ENCODE results near the gene EML6. TPM values are rescaled to one million over a fixed set of nuclear protein-coding genes. Genes with fewer than 3 reads are reported as not detected.

The EML6 gene
- total RNA-seq, 2 experiments from 2014 or later = 1.2 to 1.7 TPM

DNA sequence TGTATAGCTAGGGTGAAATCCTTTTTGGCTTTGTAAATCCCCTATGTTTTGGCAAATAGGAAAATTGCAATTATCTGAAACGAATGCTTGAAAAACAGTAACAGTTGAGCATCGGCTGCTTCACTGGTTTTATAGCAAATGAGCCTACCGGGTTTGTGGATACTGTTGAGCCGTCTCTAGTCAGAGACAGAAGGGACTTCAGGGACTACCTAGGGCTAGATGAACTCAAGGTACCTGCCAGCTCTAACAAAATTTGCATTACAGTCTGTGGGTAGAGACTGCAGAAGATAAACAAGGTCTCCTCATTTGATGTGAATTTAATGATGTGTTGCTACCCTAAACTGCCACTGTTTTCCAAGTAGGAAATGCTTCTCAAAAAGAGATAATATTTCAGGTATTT lies 101.1 kb downstream of the EML6 start:
- Mint-ChIP-seq H3K27me3 (peaks cover 2% of the 10 kb centered on the region), H3K9me3 (no peaks in the 10 kb centered on the region), H3K4me1 (ENCODE audit: low read depth) (no peaks in the 10 kb centered on the region), H3K4me3 (no peak overlapping the region), H3K36me3 (ENCODE audit: low read depth) (no peaks in the 10 kb centered on the region), H3K27ac (no peak overlapping the region)
- TF ChIP-seq, protein P1, sequence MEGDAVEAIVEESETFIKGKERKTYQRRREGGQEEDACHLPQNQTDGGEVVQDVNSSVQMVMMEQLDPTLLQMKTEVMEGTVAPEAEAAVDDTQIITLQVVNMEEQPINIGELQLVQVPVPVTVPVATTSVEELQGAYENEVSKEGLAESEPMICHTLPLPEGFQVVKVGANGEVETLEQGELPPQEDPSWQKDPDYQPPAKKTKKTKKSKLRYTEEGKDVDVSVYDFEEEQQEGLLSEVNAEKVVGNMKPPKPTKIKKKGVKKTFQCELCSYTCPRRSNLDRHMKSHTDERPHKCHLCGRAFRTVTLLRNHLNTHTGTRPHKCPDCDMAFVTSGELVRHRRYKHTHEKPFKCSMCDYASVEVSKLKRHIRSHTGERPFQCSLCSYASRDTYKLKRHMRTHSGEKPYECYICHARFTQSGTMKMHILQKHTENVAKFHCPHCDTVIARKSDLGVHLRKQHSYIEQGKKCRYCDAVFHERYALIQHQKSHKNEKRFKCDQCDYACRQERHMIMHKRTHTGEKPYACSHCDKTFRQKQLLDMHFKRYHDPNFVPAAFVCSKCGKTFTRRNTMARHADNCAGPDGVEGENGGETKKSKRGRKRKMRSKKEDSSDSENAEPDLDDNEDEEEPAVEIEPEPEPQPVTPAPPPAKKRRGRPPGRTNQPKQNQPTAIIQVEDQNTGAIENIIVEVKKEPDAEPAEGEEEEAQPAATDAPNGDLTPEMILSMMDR (IDR thresholded peaks at IDR 0.05) = no peak
- ChIA-PET CTCF (no interaction called here), POLR2A (interaction anchor here (0.7 kb wide), 1 partner anchor 439 kb away, joined by 3 read pairs; no protein-coding TSS in a partner anchor)
- ATAC-seq = no peak
- DNase-seq = no peak
- intact Hi-C loops (cut with micrococcal nuclease) = no loop called here

DNA sequence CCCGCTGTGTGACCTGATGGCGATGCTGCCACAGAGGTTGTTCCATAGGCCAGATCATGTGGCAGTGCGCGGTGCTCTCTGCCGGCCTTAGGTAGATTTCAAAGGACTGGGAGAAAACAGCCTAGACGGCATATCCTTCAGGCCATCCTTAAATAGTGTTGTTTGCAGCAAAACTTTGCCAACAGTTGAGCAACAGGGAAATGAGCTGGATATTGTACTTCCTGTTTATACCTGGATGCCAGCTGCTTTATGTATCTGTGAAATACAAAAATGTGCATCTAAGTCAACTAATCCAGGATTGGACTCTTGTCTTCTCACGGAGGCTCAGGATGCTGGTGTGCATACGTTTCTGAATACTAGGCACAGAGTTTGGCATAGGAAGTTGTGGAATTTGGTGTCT lies 107.1 kb downstream of the EML6 start:
- no peaks in the 10 kb centered on the region for H3K27me3 Mint-ChIP-seq

DNA sequence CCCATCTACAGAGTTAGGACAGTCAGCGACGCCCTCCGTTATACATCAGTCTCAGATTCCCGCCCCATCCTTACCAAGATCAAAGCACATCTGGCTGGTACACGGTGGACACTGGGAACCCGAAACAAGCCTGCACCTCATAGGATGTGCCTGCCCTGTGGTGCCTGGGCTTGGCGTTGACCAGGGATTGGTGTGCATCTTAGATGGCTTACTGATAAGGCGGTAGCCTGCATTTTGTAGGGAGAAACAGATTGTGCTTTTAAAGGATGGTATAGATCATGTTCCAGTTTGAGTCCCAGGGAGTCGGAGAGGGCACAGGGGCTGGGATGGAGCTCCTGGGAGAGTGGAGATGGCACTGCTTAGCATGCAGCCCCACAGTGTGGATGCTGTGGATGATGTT lies 108.0 kb downstream of the EML6 start:
- POLR2A ChIA-PET = no interaction called here
- Mint-ChIP-seq H3K27ac (no peak overlapping the region), H3K4me1 (ENCODE audit: low read depth) (no peaks in the 10 kb centered on the region), H3K4me3 (no peak overlapping the region), H3K9me3 (no peaks in the 10 kb centered on the region), H3K36me3 (ENCODE audit: low read depth) (no peaks in the 10 kb centered on the region), H3K27me3 (no peaks in the 10 kb centered on the region)
- intact Hi-C loops (cut with micrococcal nuclease) = no loop called here
- DNase-seq = no peak
- no peak for ATAC-seq
- CTCF ChIA-PET = no interaction called here
- TF ChIP-seq, protein P1 (IDR thresholded peaks at IDR 0.05) = no peak

More for the DNA sequence above, 107.1 kb downstream of the EML6 start:
- ATAC-seq (no peak), DNase-seq (no peak)
- no peak overlapping the region for H3K4me3 Mint-ChIP-seq
- ChIA-PET CTCF (no interaction called here), POLR2A (no interaction called here)
- intact Hi-C loops (cut with micrococcal nuclease) = no loop called here
- H3K27ac Mint-ChIP-seq = no peak overlapping the region
- no peaks in the 10 kb centered on the region for H3K36me3 Mint-ChIP-seq (ENCODE audit: low read depth)
- no peaks in the 10 kb centered on the region for H3K4me1 Mint-ChIP-seq (ENCODE audit: low read depth)
- TF ChIP-seq, protein P1 (IDR thresholded peaks at IDR 0.05) = no peak
- H3K9me3 Mint-ChIP-seq = no peaks in the 10 kb centered on the region

DNA sequence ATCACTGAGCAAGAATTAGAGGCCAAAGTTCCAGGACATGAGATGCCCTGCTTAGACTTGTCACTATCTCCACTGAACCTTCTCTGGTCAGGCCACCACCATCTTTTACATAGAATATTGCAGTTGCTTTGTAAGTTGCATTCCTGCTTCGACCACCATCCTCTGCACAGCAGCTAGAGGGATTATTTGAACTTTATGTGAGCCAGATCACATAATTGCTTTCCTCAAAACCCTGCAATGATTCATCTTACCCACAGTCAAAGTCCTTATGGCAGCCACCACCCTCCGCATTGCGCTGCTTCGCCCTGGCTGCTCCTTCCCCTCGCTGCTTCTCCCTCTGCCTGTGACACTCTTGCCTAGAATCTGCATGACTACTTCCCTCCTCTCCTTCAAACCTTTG lies 111.3 kb downstream of the EML6 start:
- CTCF ChIA-PET = interaction anchor here (1.9 kb wide), 1 partner anchor 170 kb away, joined by 6 read pairs; no protein-coding TSS in a partner anchor
- no peaks in the 10 kb centered on the region for H3K36me3 Mint-ChIP-seq (ENCODE audit: low read depth)
- intact Hi-C loops (cut with micrococcal nuclease) = loop anchor here (5.0 kb wide), 2 partner anchors 112 to 312 kb away; partner anchors contain the start of gene EML6
- no peak for DNase-seq
- H3K9me3 Mint-ChIP-seq = no peaks in the 10 kb centered on the region
- no peaks in the 10 kb centered on the region for H3K27me3 Mint-ChIP-seq
- TF ChIP-seq, protein P1 (IDR thresholded peaks at IDR 0.05) = no peak
- H3K27ac Mint-ChIP-seq = no peak overlapping the region
- H3K4me1 Mint-ChIP-seq (ENCODE audit: low read depth) = no peaks in the 10 kb centered on the region
- ATAC-seq = no peak
- H3K4me3 Mint-ChIP-seq = no peak overlapping the region
- POLR2A ChIA-PET = no interaction called here

DNA sequence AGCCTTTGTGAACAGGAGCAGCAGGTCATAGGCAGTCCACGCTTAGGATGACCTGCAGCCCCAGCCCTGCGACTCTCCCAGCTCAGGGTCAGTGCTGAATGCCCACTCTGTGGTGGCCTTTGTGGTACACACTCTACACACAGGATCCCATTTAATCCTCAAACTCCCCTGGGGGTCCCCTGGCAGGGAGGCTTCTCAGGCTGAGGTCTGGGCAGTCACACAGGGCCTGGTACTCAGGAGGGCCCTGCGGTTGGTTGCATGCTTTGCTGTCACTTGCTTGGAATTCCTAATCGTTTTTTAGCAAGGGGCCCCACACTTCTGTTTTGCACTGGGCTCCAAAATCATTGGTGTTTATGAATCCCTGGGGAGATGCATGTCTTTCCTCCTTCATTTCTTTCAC lies 113.0 kb downstream of the EML6 start:
- no peaks in the 10 kb centered on the region for H3K9me3 Mint-ChIP-seq
- no peaks in the 10 kb centered on the region for H3K36me3 Mint-ChIP-seq (ENCODE audit: low read depth)
- DNase-seq = no peak
- CTCF ChIA-PET = interaction anchor here (1.9 to 3.5 kb wide), 4 partner anchors 9 to 178 kb away, joined by 6 to 39 read pairs (median 20); no protein-coding TSS in a partner anchor
- TF ChIP-seq, protein P1 (IDR thresholded peaks at IDR 0.05) = no peak
- no peaks in the 10 kb centered on the region for H3K4me1 Mint-ChIP-seq (ENCODE audit: low read depth)
- H3K27ac Mint-ChIP-seq = no peak overlapping the region
- H3K27me3 Mint-ChIP-seq = no peaks in the 10 kb centered on the region
- POLR2A ChIA-PET = no interaction called here
- H3K4me3 Mint-ChIP-seq = no peak overlapping the region
- intact Hi-C loops (cut with micrococcal nuclease) = loop anchor here (5.0 kb wide), 2 partner anchors 114 to 314 kb away; partner anchors contain the start of gene EML6
- no peak for ATAC-seq

Data from activated CD8-positive, alpha-beta T cell treated with anti-CD3 and anti-CD28 coated beads for 36 hours (primary cell).